PC-3 (cell line): Measurements from ENCODE around the gene SPINK13. TPM values are rescaled to one million over a fixed set of nuclear protein-coding genes. Genes with fewer than 3 reads are reported as not detected.

ENCODE experiments used
- ATAC-seq: fragments of 200-7000 bp; cut with Tn5 transposase; 2 replicates; pipeline ENCODE4 v1.9.1; 2020; ENCODE audit warnings: mild to moderate bottlenecking, moderate library complexity
- BruUV-seq: library from RNA; stranded (reverse); fragments of 400-500 nt; replicated peaks from 2 replicates; lab custom pipeline; 2021; lab: Mats Ljungman, UMichigan
- CTCF ChIA-PET: fragments of 300-600 bp; sonication (Branson Sonifier 250); formaldehyde crosslinking; loops from one replicate; lab custom pipeline; 2022; ENCODE audit warnings: antibody characterized with exemption; lab: Charles Lee
- POLR2A ChIA-PET: fragments of 300-600 bp; sonication (Branson Sonifier 250); formaldehyde crosslinking; loops from one replicate; lab custom pipeline; 2022; ENCODE audit warnings: antibody characterized with exemption; ENCODE audit not compliant: unreplicated experiment; lab: Charles Lee
- DNase-seq: peaks from one replicate; pipeline ENCODE4 v3.0.0-alpha.2; 2015
- H2AFZ ChIP-seq: fragments of 300-600 bp; sonication (generic); 2 replicates; pipeline ENCODE4 v1.6.0; 2016; ENCODE audit warnings: antibody characterized with exemption, low read length
- H3F3A ChIP-seq: fragments of 300-600 bp; sonication (generic); one replicate; pipeline ENCODE4 v1.6.0; 2017; ENCODE audit warnings: antibody characterized with exemption, low read length, control low read depth, mild to moderate bottlenecking; ENCODE audit not compliant: unreplicated experiment
- H3K27ac ChIP-seq: fragments of 300-600 bp; sonication (generic); 2 replicates; pipeline ENCODE4 v1.5.1; 2016; ENCODE audit warnings: mild to moderate bottlenecking, low read length
- H3K27me3 ChIP-seq: fragments of 300-600 bp; sonication (generic); 2 replicates; pipeline ENCODE4 v1.6.1; 2016; ENCODE audit warnings: low read length, mixed read lengths
- H3K36me3 ChIP-seq: fragments of 300-600 bp; sonication (generic); 2 replicates; pipeline ENCODE4 v1.6.1; 2016; ENCODE audit warnings: low read depth, mixed run types, low read length, mixed read lengths
- H3K4me1 ChIP-seq: fragments of 300-600 bp; sonication (generic); 2 replicates; pipeline ENCODE4 v1.5.1; 2016; ENCODE audit warnings: low read length; ENCODE audit not compliant: insufficient read depth
- H3K4me2 ChIP-seq: fragments of 300-600 bp; sonication (generic); 2 replicates; pipeline ENCODE4 v1.6.0; 2016; ENCODE audit warnings: low read length
- H3K4me3 ChIP-seq: fragments of 300-600 bp; sonication (generic); 2 replicates; pipeline ENCODE4 v1.5.1; 2016; ENCODE audit warnings: mild to moderate bottlenecking, low read length, mixed read lengths
- H3K79me2 ChIP-seq: fragments of 300-600 bp; sonication (generic); 2 replicates; pipeline ENCODE4 v1.6.1; 2017; ENCODE audit warnings: low read length, mixed read lengths
- H3K9ac ChIP-seq: fragments of 300-600 bp; sonication (generic); 2 replicates; pipeline ENCODE4 v1.6.0; 2016; ENCODE audit warnings: mild to moderate bottlenecking, low read length
- H3K9me2 ChIP-seq: fragments of 300-600 bp; sonication (generic); replicated peaks from 2 replicates; pipeline ENCODE4 v1.6.1; 2016; ENCODE audit warnings: mixed run types, low read length, mixed read lengths
- H3K9me3 ChIP-seq: fragments of 300-600 bp; sonication (generic); 2 replicates; pipeline ENCODE4 v1.6.1; 2016; ENCODE audit warnings: low read length, mixed read lengths
- H4K20me1 ChIP-seq: fragments of 300-600 bp; sonication (generic); 2 replicates; pipeline ENCODE4 v1.6.1; 2016; ENCODE audit warnings: low read length, mixed read lengths
- CTCF ChIP-seq: fragments of 300-600 bp; sonication (generic); conservative IDR thresholded peaks from 2 replicates; pipeline ENCODE4 v1.5.1; 2017; ENCODE audit warnings: antibody characterized with exemption, low read depth, mild to moderate bottlenecking, low read length
- EZH2 ChIP-seq: fragments of 300-600 bp; sonication (generic); IDR thresholded peaks from one replicate; pipeline ENCODE4 v1.6.1; 2017; ENCODE audit warnings: antibody characterized with exemption, mild to moderate bottlenecking, low read length; ENCODE audit not compliant: unreplicated experiment
- EZH2phosphoT487 ChIP-seq: fragments of 300-600 bp; sonication (generic); IDR thresholded peaks from 2 replicates; pipeline ENCODE4 v1.6.1; 2018; ENCODE audit warnings: mild to moderate bottlenecking, antibody characterized with exemption, low read length, borderline replicate concordance
- intact Hi-C: fragments of 100-400 bp; cut with micrococcal nuclease; formaldehyde crosslinking; loops from 2 replicates; pipeline ENCODE4 v1.9.0; 2023
- total RNA-seq: library from RNA; depleted of rRNA; stranded (reverse); fragments of >200 nt; gene quantifications from 2 replicates; pipeline ENCODE4 v1.2.3, GENCODE V29; 2014

Gene SPINK13
- total RNA-seq, 1 experiment from 2014 or later = not detected

GRCh38 chr5:148224117-148224742 lies 44.4 kb upstream of the SPINK13 start:
- DNase-seq = peak; percentile 95
- CTCF ChIA-PET = interaction anchor here (0.7 kb wide), 1 partner anchor 45 kb away, joined by 4 read pairs; no protein-coding TSS in a partner anchor
- Histone ChIP-seq H3K36me3 (no peaks in the 10 kb centered on the region), H3K4me3 (peak overlapping the region; percentile 4; the same call in 1 of the 2 replicates), H2AFZ (peak overlapping the region; percentile 48), H3K9me3 (no peaks in the 10 kb centered on the region), H3F3A (no peaks in the 10 kb centered on the region), H3K27me3 (no peaks in the 10 kb centered on the region), H3K79me2 (no peaks in the 10 kb centered on the region), H3K4me2 (peak overlapping the region; percentile 69), H3K4me1 (peaks cover 19% of the 10 kb centered on the region), H3K9ac (peak overlapping the region; percentile 70), H3K27ac (peak overlapping the region; percentile 91), H3K9me2 (no peaks in the 10 kb centered on the region), H4K20me1 (no peaks in the 10 kb centered on the region)
- peak; percentile 92 for ATAC-seq
- intact Hi-C loops = loop anchor here (1.0 to 5.0 kb wide), 3 partner anchors 10 to 43 kb away; partner anchors contain the start of gene SPINK13
- TF ChIP-seq CTCF (no peak), EZH2phosphoT487 (no peak), EZH2 (no peak)
- POLR2A ChIA-PET = interaction anchor here (0.5 to 0.9 kb wide), 4 partner anchors 13 to 63 kb away, joined by 3 to 21 read pairs (median 3); no protein-coding TSS in a partner anchor
- BruUV-seq = no TSS peak

GRCh38 chr5:148228392-148228984 lies 40.1 kb upstream of the SPINK13 start:
- H3K9me3 ChIP-seq = no peaks in the 10 kb centered on the region
- peaks cover 14% of the 10 kb centered on the region for H3K4me1 ChIP-seq
- DNase-seq = no peak
- H2AFZ ChIP-seq = no peak overlapping the region
- no peak overlapping the region for H3K4me3 ChIP-seq
- no peak overlapping the region for H3K4me2 ChIP-seq
- no peaks in the 10 kb centered on the region for H3K79me2 ChIP-seq
- H3K36me3 ChIP-seq = no peaks in the 10 kb centered on the region
- no peaks in the 10 kb centered on the region for H3K27me3 ChIP-seq
- H3F3A ChIP-seq = no peaks in the 10 kb centered on the region
- H3K27ac ChIP-seq = no peak overlapping the region
- BruUV-seq = no TSS peak
- ChIA-PET POLR2A (interaction anchor here (0.6 kb wide), 1 partner anchor 15 kb away, joined by 9 read pairs; no protein-coding TSS in a partner anchor), CTCF (no interaction called here)
- no peak overlapping the region for H3K9ac ChIP-seq
- no peaks in the 10 kb centered on the region for H3K9me2 ChIP-seq
- intact Hi-C loops = loop anchor here (5.0 kb wide), 1 partner anchor 64 kb away; no protein-coding TSS in a partner anchor
- no peak for ATAC-seq
- H4K20me1 ChIP-seq = no peaks in the 10 kb centered on the region
- TF ChIP-seq EZH2 (no peak), EZH2phosphoT487 (no peak), CTCF (no peak)
